ENCODE measurements around the gene COPS9.

The COPS9 gene

GRCh38 chr2:240134466-240134865 is 1.6 kb downstream of the COPS9 start:
- DNase-seq (ENCODE audit: low spot score) = no peak

GRCh38 chr2:240133401-240133800 is 2.7 kb downstream of the COPS9 start:
- DNase-seq (ENCODE audit: low spot score) = no peak

GRCh38 chr2:240132651-240132980 is 3.5 kb downstream of the COPS9 start:
- DNase-seq (ENCODE audit: low spot score) = no peak

GRCh38 chr2:240131941-240132650 is 4.0 kb downstream of the COPS9 start:
- DNase-seq (ENCODE audit: low spot score) = no peak

- DNase-seq (ENCODE audit: low spot score) = no peak
These were observed 4.8 kb downstream of the COPS9 start for GRCh38 chr2:240131296-240131695.

GRCh38 chr2:240130393-240131195 is 5.5 kb downstream of the COPS9 start:
- DNase-seq (ENCODE audit: low spot score) = no peak

GRCh38 chr2:240129731-240130392 is 6.2 kb downstream of the COPS9 start:
- DNase-seq (ENCODE audit: low spot score) = no peak

GRCh38 chr2:240129311-240129710 is 6.8 kb downstream of the COPS9 start:
- DNase-seq (ENCODE audit: low spot score) = no peak

GRCh38 chr2:240128608-240129145 is 7.4 kb downstream of the COPS9 start:
- DNase-seq (ENCODE audit: low spot score) = no peak

GRCh38 chr2:240127911-240128607 is 8.0 kb downstream of the COPS9 start:
- no peak for DNase-seq (ENCODE audit: low spot score)

GRCh38 chr2:240127191-240127750 is 8.8 kb downstream of the COPS9 start:
- no peak for DNase-seq (ENCODE audit: low spot score)

- no peak for DNase-seq (ENCODE audit: low spot score)
These were observed 9.4 kb downstream of the COPS9 start for GRCh38 chr2:240126731-240127130.

- no peak for DNase-seq (ENCODE audit: low spot score)
These were observed 10.4 kb downstream of the COPS9 start for GRCh38 chr2:240125742-240126141.

GRCh38 chr2:240124651-240125030 is 11.5 kb downstream of the COPS9 start:
- no peak for DNase-seq (ENCODE audit: low spot score)

- no peak for DNase-seq (ENCODE audit: low spot score)
These were observed 12.1 kb downstream of the COPS9 start for GRCh38 chr2:240123821-240124650.

GRCh38 chr2:240121675-240122074 is 14.4 kb downstream of the COPS9 start:
- DNase-seq (ENCODE audit: low spot score) = no peak

- DNase-seq (ENCODE audit: low spot score) = no peak
These were observed 14.9 kb downstream of the COPS9 start for GRCh38 chr2:240121190-240121589.

GRCh38 chr2:240114233-240114632 is 21.9 kb downstream of the COPS9 start:
- DNase-seq (ENCODE audit: low spot score) = no peak

- no peak for DNase-seq (ENCODE audit: low spot score)
These were observed 23.0 kb downstream of the COPS9 start for GRCh38 chr2:240112914-240113690.

- DNase-seq (ENCODE audit: low spot score) = no peak
These were observed 24.9 kb downstream of the COPS9 start for GRCh38 chr2:240111253-240111652.

Data from COLO829 (cell line).